Omental fat pad (tissue), 4 donors: Measurements from ENCODE around the gene PRLR. TPM values are rescaled to one million over a fixed set of nuclear protein-coding genes. Genes with fewer than 3 reads are reported as not detected.

Experiments used
- ATAC-seq: fragments of 150-250 bp; one replicate; pipeline ENCODE4 v1.9.1; 2016; ENCODE audit warnings: mild to moderate bottlenecking, moderate library complexity; ENCODE audit not compliant: low FRiP score
- DNase-seq: peaks from one replicate; pipeline ENCODE4 v3.0.0-alpha.2; 2019; ENCODE audit warnings: low spot score
- total RNA-seq, 4 donors: library from RNA; depleted of rRNA; stranded (reverse); fragments of >200 nt; gene quantifications; one replicate each; pipeline ENCODE4 v1.1.0, GENCODE V29; 2016
- TF ChIP-seq, protein P1 (sequence below), 3 donors: fragments of 450-650 bp; IDR thresholded peaks; one replicate each; pipeline ENCODE4 v1.5.1; 2016 to 2017; ENCODE audit warnings: antibody characterized with exemption in 3 of 3, mild to moderate bottlenecking in 3 of 3, moderate library complexity in 2 of 3

Gene PRLR
- total RNA-seq, 4 donors from 2014 or later = 0.38 to 2.4 (median 0.90) TPM

DNA sequence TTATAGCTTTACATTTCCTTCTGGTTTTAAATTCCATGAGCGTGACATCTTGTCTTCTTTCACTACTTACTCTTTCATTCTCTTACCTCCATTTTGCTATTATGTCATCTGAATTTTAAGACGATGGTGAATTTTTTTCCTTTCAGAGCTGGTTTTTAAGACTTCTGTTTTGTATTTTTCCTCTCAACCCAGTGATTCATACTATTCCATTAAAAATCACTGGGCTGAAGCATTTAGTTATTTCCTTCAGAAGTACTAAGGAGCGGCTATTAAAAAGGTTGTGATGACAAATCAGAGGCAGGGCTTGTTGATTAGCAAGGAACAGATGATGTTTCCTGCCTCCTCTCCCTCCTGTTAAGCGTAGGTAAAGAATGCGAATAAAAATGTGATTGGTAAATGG, 199.0 kb downstream of the PRLR start:
- ATAC-seq (peak; percentile 91), DNase-seq (no peak)
- TF ChIP-seq, protein P1, sequence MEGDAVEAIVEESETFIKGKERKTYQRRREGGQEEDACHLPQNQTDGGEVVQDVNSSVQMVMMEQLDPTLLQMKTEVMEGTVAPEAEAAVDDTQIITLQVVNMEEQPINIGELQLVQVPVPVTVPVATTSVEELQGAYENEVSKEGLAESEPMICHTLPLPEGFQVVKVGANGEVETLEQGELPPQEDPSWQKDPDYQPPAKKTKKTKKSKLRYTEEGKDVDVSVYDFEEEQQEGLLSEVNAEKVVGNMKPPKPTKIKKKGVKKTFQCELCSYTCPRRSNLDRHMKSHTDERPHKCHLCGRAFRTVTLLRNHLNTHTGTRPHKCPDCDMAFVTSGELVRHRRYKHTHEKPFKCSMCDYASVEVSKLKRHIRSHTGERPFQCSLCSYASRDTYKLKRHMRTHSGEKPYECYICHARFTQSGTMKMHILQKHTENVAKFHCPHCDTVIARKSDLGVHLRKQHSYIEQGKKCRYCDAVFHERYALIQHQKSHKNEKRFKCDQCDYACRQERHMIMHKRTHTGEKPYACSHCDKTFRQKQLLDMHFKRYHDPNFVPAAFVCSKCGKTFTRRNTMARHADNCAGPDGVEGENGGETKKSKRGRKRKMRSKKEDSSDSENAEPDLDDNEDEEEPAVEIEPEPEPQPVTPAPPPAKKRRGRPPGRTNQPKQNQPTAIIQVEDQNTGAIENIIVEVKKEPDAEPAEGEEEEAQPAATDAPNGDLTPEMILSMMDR (IDR thresholded peaks at IDR 0.05) = no peak

DNA sequence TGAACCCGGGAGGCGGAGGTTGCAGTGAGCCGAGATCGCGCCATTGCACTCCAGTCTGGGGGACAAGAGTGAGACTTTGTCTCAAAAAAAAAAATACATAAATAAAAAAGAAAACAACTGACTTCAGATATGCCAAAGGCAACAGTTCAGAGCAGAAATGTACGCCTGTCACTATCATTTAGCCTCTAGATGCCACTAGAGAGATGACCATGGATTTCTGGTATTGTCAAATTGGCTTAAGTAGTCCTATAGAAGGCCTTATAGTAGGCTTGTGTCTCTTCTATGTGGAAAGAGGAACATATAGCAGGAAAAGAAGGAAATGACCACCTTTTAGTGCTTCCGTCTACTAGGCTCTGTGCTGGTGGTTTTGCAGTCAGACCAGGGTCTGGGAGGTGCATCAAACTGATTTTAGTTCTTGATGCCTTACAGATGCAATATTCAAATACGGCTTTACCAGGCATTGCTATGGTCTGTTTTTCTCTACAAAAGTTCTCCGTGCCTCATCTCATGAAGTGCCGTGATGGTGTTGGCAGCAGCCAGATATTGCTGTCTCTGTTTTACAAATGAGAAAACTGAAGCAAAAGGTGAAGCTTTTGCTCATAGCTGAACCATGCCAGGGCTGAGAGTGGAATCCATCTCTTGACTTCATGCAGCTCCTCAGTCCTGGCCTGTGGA, 199.7 kb downstream of the PRLR start:
- no peak for DNase-seq

DNA sequence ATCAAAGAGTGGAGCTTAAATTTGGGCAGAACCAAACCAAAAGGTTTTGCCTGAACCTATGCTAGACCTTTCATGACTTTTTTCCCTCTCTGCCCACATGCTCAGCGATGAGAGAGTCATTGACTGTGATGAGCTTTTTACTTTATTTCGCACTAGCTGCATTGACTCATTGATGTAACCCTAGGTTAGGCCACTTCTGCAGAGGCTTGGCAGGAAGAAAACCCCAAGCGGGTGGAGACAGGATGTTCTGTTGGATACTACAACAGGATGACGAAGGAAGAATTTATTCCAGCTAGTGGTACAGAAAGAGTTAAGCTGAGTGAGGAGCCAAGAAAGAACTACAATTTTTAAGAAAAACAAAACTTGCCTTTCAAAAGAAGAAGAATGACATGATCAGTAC, 201.0 kb downstream of the PRLR start:
- DNase-seq = no peak
- ATAC-seq = no peak
- TF ChIP-seq, protein P1 (IDR thresholded peaks at IDR 0.05) = no peak

More for the DNA sequence above, 199.7 kb downstream of the PRLR start:
- ATAC-seq = no peak
- TF ChIP-seq, protein P1 (IDR thresholded peaks at IDR 0.05) = no peak

DNA sequence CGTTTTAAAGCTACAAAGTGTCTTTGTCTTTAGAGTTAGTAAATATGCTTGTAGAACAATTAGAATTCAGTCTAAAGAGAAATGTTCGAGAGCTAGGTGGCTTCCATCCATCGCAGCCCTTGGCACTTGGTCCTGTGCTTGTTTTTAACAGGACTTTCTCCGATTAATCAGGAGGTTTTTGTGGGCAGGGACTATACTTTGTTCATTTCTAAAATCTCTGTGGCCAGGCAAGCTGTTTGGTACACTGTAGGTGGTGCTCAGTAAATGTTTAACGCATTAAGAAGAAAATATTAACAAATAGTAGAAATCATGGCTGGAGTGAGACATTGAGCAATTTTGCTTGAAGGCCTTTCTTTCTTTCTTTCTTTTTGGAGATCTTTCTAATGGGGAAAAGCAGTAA, 203.3 kb downstream of the PRLR start:
- TF ChIP-seq, protein P1 (IDR thresholded peaks at IDR 0.05) = no peak
- ATAC-seq (no peak), DNase-seq (no peak)

DNA sequence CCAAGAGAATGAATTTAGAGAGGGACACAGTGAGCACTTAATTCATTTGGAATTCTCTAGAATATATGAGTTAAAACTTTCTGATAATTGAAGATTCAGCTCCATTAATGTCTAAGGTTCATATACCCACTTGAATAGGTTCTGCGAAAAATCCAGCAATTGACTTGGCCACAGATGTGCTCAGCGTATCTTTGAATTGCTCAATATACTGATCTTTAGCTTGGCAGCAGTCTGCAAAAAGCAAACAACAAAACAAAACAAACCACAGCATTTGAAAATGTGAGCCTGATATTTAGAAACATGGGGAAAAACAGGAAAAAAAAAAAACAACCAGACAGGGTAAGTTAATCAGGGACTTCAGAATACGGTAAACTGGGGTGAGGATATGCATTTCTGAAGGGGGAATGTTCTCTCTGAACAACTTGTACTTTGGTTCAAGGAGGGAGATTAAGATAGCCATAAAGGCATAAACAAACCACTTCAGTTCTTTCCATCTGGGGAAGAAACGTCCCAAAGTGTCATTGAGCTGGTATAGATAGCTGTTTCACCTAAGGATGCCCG, 203.9 kb downstream of the PRLR start:
- TF ChIP-seq, protein P1 (IDR thresholded peaks at IDR 0.05) = no peak
- ATAC-seq (no peak), DNase-seq (no peak)

DNA sequence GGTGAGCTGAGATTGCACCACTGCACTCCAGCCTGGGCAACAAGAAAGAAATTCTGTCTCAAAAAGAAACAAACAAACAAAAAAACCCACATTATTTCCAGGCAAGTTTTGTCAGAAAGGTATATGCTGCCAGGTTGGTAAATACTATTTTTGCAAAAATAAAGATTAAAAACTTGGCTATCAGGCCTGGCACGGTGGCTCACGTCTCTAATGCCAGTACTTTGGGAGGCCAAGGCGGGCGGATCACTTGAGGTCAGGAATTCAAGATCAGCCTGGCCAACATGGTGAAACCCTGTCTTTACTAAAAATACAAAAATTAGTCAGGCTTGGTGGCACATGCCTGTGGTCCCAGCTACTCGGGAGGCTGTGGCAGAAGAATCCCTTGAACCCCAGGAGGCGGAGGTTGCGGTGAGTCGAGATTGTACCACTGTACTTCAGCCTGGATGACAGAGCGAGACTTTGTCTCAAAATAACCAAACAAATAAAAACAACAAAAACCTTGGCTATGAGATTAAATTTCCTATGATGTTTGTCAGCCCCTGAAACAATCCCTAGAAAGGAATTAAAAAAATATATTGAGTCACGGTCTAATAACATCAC, 205.3 kb downstream of the PRLR start:
- TF ChIP-seq, protein P1 (IDR thresholded peaks at IDR 0.05) = no peak
- ATAC-seq (no peak), DNase-seq (no peak)
